K562 (cell line): ENCODE results near the gene LRP1B.

ENCODE experiments used
- KLF6 ChIP-seq: fragments of 250-450 bp; sonication (Bioruptor Pico); IDR thresholded peaks from 2 replicates; pipeline ENCODE4 v1.4.0; 2020; ENCODE audit warnings: mild to moderate bottlenecking, moderate library complexity, borderline replicate concordance
- MLLT1 ChIP-seq, 2 experiments: fragments of 450-650 bp; IDR thresholded peaks; 2 replicates each; pipeline ENCODE4 v1.6.1; 2016
- RCOR1 ChIP-seq, 2 experiments: IDR thresholded peaks; 2 replicates each; pipeline ENCODE4 v1.6.1; 2012; ENCODE audit warnings: low read depth in 2 of 2, low read length in 2 of 2, borderline replicate concordance in 1 of 2, improper control_type of control experiment in 1 of 2
- SREBF2 ChIP-seq: sonication (generic); formaldehyde crosslinking; IDR thresholded peaks from 2 replicates; pipeline ENCODE4 v1.4.0; 2020; ENCODE audit warnings: mild to moderate bottlenecking, missing genetic modification reagents
- TAF1 ChIP-seq: IDR thresholded peaks from 2 replicates; pipeline ENCODE4 v1.6.1; 2011; ENCODE audit warnings: mild to moderate bottlenecking, low read length, moderate library complexity; ENCODE audit not compliant: insufficient read depth, control insufficient read depth, severe bottlenecking; ENCODE audit errors: extremely low read depth
- ZFX ChIP-seq: sonication (generic); formaldehyde crosslinking; IDR thresholded peaks from 2 replicates; pipeline ENCODE4 v1.8.0; 2022; ENCODE audit warnings: mild to moderate bottlenecking, missing genetic modification reagents, moderate library complexity
- TF ChIP-seq, protein P1 (sequence below), 3 experiments: IDR thresholded peaks in 2 of 3; conservative IDR thresholded peaks in 1 of 3; 2 replicates each; pipeline ENCODE4 v1.5.1; 2011 to 2012; ENCODE audit warnings: low read length in 3 of 3, mild to moderate bottlenecking in 3 of 3, control low read depth in 2 of 3, improper control_type of control experiment in 1 of 3, inconsistent platforms in 1 of 3, low read depth in 1 of 3, mixed read lengths in 1 of 3, moderate library complexity in 1 of 3; ENCODE audit not compliant: insufficient read depth in 2 of 3
- TF ChIP-seq, protein P2 (sequence below): sonication (generic); formaldehyde crosslinking; IDR thresholded peaks from 2 replicates; pipeline ENCODE4 v1.8.0; 2023; ENCODE audit warnings: mild to moderate bottlenecking, missing genetic modification reagents

- TF ChIP-seq, protein P1, sequence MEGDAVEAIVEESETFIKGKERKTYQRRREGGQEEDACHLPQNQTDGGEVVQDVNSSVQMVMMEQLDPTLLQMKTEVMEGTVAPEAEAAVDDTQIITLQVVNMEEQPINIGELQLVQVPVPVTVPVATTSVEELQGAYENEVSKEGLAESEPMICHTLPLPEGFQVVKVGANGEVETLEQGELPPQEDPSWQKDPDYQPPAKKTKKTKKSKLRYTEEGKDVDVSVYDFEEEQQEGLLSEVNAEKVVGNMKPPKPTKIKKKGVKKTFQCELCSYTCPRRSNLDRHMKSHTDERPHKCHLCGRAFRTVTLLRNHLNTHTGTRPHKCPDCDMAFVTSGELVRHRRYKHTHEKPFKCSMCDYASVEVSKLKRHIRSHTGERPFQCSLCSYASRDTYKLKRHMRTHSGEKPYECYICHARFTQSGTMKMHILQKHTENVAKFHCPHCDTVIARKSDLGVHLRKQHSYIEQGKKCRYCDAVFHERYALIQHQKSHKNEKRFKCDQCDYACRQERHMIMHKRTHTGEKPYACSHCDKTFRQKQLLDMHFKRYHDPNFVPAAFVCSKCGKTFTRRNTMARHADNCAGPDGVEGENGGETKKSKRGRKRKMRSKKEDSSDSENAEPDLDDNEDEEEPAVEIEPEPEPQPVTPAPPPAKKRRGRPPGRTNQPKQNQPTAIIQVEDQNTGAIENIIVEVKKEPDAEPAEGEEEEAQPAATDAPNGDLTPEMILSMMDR (IDR thresholded peaks at IDR 0.05 in 2 of 3, conservative IDR thresholded peaks at IDR 0.05 in 1 of 3; ENCODE audit: insufficient read depth in 2 of 3, low read depth in 1 of 3, low read length in 3 of 3), result no peak
- TF ChIP-seq RCOR1 (IDR thresholded peaks at IDR 0.05; ENCODE audit: borderline replicate concordance in 1 of 2, low read depth in 2 of 2, low read length in 2 of 2) (no peak), MLLT1 (IDR thresholded peaks at IDR 0.05) (no peak), TAF1 (no peak), ZFX (CRISPR knock-in tag) (no peak), SREBF2 (CRISPR knock-in tag) (no peak), KLF6 (CRISPR knock-in tag) (no peak)
- TF ChIP-seq, protein P2, sequence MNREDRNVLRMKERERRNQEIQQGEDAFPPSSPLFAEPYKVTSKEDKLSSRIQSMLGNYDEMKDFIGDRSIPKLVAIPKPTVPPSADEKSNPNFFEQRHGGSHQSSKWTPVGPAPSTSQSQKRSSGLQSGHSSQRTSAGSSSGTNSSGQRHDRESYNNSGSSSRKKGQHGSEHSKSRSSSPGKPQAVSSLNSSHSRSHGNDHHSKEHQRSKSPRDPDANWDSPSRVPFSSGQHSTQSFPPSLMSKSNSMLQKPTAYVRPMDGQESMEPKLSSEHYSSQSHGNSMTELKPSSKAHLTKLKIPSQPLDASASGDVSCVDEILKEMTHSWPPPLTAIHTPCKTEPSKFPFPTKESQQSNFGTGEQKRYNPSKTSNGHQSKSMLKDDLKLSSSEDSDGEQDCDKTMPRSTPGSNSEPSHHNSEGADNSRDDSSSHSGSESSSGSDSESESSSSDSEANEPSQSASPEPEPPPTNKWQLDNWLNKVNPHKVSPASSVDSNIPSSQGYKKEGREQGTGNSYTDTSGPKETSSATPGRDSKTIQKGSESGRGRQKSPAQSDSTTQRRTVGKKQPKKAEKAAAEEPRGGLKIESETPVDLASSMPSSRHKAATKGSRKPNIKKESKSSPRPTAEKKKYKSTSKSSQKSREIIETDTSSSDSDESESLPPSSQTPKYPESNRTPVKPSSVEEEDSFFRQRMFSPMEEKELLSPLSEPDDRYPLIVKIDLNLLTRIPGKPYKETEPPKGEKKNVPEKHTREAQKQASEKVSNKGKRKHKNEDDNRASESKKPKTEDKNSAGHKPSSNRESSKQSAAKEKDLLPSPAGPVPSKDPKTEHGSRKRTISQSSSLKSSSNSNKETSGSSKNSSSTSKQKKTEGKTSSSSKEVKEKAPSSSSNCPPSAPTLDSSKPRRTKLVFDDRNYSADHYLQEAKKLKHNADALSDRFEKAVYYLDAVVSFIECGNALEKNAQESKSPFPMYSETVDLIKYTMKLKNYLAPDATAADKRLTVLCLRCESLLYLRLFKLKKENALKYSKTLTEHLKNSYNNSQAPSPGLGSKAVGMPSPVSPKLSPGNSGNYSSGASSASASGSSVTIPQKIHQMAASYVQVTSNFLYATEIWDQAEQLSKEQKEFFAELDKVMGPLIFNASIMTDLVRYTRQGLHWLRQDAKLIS (CRISPR knock-in tag), result no peak
Measured at GRCh38 chr2:141620372-141620771, 510.4 kb downstream of the LRP1B start.
